ENCODE measurements around the gene SLC9A5.

Gene SLC9A5, protein sequence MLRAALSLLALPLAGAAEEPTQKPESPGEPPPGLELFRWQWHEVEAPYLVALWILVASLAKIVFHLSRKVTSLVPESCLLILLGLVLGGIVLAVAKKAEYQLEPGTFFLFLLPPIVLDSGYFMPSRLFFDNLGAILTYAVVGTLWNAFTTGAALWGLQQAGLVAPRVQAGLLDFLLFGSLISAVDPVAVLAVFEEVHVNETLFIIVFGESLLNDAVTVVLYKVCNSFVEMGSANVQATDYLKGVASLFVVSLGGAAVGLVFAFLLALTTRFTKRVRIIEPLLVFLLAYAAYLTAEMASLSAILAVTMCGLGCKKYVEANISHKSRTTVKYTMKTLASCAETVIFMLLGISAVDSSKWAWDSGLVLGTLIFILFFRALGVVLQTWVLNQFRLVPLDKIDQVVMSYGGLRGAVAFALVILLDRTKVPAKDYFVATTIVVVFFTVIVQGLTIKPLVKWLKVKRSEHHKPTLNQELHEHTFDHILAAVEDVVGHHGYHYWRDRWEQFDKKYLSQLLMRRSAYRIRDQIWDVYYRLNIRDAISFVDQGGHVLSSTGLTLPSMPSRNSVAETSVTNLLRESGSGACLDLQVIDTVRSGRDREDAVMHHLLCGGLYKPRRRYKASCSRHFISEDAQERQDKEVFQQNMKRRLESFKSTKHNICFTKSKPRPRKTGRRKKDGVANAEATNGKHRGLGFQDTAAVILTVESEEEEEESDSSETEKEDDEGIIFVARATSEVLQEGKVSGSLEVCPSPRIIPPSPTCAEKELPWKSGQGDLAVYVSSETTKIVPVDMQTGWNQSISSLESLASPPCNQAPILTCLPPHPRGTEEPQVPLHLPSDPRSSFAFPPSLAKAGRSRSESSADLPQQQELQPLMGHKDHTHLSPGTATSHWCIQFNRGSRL

GRCh38 chr16:67248401-67249177, at the start of gene SLC9A5:
Gene SLC9A5 (plus strand): TSS chr16:67248979. CDS start chr16:67249015, 36 bp downstream.
- peak within 1 kb of the TSS; percentile 72 for H3K4me3 ChIP-seq (ENCODE audit: low read depth, low read length)
- TF ChIP-seq, protein P1, sequence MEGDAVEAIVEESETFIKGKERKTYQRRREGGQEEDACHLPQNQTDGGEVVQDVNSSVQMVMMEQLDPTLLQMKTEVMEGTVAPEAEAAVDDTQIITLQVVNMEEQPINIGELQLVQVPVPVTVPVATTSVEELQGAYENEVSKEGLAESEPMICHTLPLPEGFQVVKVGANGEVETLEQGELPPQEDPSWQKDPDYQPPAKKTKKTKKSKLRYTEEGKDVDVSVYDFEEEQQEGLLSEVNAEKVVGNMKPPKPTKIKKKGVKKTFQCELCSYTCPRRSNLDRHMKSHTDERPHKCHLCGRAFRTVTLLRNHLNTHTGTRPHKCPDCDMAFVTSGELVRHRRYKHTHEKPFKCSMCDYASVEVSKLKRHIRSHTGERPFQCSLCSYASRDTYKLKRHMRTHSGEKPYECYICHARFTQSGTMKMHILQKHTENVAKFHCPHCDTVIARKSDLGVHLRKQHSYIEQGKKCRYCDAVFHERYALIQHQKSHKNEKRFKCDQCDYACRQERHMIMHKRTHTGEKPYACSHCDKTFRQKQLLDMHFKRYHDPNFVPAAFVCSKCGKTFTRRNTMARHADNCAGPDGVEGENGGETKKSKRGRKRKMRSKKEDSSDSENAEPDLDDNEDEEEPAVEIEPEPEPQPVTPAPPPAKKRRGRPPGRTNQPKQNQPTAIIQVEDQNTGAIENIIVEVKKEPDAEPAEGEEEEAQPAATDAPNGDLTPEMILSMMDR (IDR thresholded peaks at IDR 0.05; ENCODE audit: low read depth, low read length), result no peak

- TF ChIP-seq, protein P1 (IDR thresholded peaks at IDR 0.05; ENCODE audit: low read depth, low read length), result no peak
- H3K4me3 ChIP-seq (ENCODE audit: low read depth, low read length), result no peak within 1 kb of the TSS
Observed at GRCh38 chr16:67199011-67199807, 49.6 kb upstream of the SLC9A5 start, which contains the start of gene ELMO3. Gene ELMO3 (plus strand): TSS chr16:67199131. CDS start chr16:67199327, 196 bp downstream.

DNA sequence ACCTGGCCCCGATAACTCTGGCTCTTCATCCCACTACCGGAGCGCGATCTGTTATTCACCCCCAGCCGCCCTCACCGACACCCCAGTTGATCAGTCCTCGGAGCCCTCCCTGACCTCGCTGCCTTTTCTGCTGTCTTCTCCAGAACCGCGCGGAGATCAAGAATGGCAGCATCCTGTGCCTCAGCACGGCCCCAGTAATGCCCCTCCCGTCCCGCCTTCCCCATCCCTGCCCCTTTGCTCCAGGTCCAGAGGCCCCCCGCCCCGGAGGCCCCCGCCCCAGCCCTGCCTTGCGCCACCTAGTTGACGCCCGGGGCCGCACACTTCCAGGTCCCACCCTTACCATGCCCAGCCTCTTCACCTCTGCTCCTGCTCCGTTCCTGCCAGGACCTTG, 49.0 kb upstream of the SLC9A5 start:
- H3K4me3 ChIP-seq (ENCODE audit: low read depth, low read length), result no peak overlapping the region
- TF ChIP-seq, protein P1 (IDR thresholded peaks at IDR 0.05; ENCODE audit: low read depth, low read length), result no peak

DNA sequence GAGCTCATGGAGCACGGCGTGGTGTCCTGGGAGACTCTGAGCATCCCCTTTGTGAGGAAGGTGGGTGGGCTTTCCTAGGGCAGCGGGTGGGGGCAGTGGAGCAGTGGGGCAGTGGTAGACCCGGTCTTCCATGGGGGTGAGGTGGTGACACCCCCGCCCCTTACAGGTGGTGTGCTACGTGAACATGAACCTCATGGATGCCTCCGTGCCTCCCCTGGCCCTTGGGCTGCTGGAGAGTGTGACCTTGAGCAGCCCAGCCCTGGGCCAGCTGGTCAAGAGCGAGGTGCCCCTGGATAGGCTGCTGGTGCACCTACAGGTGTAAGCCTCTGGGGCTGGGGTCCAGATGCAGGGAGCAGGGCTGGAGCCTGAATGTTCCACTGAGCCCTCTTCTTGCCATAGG, 48.3 kb upstream of the SLC9A5 start:
- no peak overlapping the region for H3K4me3 ChIP-seq (ENCODE audit: low read depth, low read length)
- TF ChIP-seq, protein P1 (IDR thresholded peaks at IDR 0.05; ENCODE audit: low read depth, low read length), result no peak

DNA sequence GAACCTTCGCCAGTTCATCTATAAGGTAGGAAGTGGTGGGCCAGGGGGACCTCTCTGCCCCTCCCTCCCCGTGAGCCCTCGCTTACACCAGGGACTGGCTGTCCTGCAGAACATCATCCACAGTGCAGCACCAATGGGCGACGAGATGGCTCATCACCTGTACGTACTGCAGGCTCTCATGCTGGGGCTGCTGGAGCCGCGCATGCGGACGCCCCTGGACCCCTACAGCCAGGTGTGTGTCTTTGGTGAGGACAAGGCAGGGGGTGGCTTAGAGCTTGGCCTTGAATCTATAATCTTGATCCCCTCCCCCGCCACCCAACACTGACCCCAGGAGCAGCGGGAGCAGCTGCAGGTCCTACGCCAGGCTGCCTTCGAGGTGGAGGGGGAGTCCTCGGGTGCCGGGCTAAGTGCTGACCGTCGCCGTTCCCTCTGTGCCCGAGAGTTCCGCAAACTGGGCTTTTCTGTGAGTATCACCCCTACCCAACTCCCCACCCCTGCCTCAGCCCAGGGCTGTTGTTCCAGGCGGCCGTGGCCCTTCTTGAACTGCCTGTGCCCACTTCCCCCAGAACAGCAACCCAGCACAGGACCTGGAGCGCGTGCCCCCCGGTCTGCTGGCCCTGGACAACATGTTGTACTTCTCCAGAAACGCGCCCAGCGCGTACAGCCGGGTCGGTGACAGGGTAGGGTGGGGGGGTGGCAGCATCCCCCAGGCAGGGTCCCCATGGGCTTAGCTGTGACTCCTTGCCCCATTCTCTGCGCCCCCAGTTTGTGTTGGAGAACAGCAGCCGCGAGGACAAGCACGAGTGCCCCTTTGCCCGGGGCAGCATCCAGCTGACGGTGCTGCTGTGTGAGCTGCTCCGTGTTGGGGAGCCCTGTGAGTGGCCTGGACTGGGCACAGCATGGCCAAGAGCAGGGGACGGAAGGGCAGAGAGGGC, 47.1 kb upstream of the SLC9A5 start:
- TF ChIP-seq, protein P1 (IDR thresholded peaks at IDR 0.05; ENCODE audit: low read depth, low read length), result no peak
- H3K4me3 ChIP-seq (ENCODE audit: low read depth, low read length), result no peak overlapping the region

Data from WI38 (cell line).